Liver (tissue), 9 donors: Measurements from ENCODE around the gene PIM1. TPM values are rescaled to one million over a fixed set of nuclear protein-coding genes. Genes with fewer than 3 reads are reported as not detected.
A peak's percentile ranks its signal among the peaks of the same experiment; 100 is the strongest.

Experiments used
- DNase-seq: peaks from one replicate; pipeline ENCODE4 v3.0.0-alpha.2; 2017; ENCODE audit warnings: low spot score
- H3K27ac ChIP-seq, 2 donors: one replicate each; pipeline ENCODE4 v1.7.0; 2013; ENCODE audit warnings: inconsistent platforms in 2 of 2, low read length in 2 of 2, control low read depth in 1 of 2, low read depth in 1 of 2, mild to moderate bottlenecking in 1 of 2
- H3K27me3 ChIP-seq, 4 donors: one replicate each; pipeline versions ENCODE4 v1.6.1 to v1.7.0; 2013; ENCODE audit warnings: low read length in 3 of 4, inconsistent platforms in 1 of 4, mild to moderate bottlenecking in 1 of 4, moderate library complexity in 1 of 4; ENCODE audit not compliant: control insufficient read depth in 4 of 4, insufficient read depth in 4 of 4
- H3K36me3 ChIP-seq, 4 donors: one replicate each; pipeline versions ENCODE4 v1.6.1 to v1.7.0; 2013; ENCODE audit warnings: low read length in 3 of 4, mild to moderate bottlenecking in 3 of 4, low read depth in 1 of 4, moderate library complexity in 1 of 4; ENCODE audit not compliant: control insufficient read depth in 4 of 4, insufficient read depth in 3 of 4
- H3K4me1 ChIP-seq, 4 donors: one replicate each; pipeline versions ENCODE4 v1.6.1 to v1.7.0; 2013; ENCODE audit warnings: low read length in 3 of 4, mild to moderate bottlenecking in 3 of 4, moderate library complexity in 1 of 4; ENCODE audit not compliant: control insufficient read depth in 4 of 4, insufficient read depth in 4 of 4
- H3K4me3 ChIP-seq, 3 donors: one replicate each; pipeline versions ENCODE4 v1.6.1 to v1.7.0; 2013; ENCODE audit warnings: low read length in 3 of 3, control low read depth in 1 of 3, low read depth in 1 of 3, mild to moderate bottlenecking in 1 of 3
- H3K9ac ChIP-seq, 2 donors: one replicate each; pipeline ENCODE4 v1.7.0; 2013; ENCODE audit warnings: low read length in 2 of 2, mild to moderate bottlenecking in 2 of 2, moderate library complexity in 2 of 2, control low read depth in 1 of 2, low read depth in 1 of 2
- H3K9me3 ChIP-seq, 4 donors: one replicate each; pipeline versions ENCODE4 v1.6.1 to v1.7.0; 2013; ENCODE audit warnings: low read length in 3 of 4; ENCODE audit not compliant: control insufficient read depth in 4 of 4
- ATF3 ChIP-seq: IDR thresholded peaks from 2 replicates; pipeline ENCODE4 v1.6.1; 2016; ENCODE audit warnings: antibody characterized with exemption
- CTCF ChIP-seq: fragments of 150-350 bp; IDR thresholded peaks from 2 replicates; pipeline ENCODE4 v1.5.1; 2017; ENCODE audit warnings: improper control_type of control experiment, low read depth, low read length; ENCODE audit not compliant: missing input control
- FOXA1 ChIP-seq: IDR thresholded peaks from 2 replicates; pipeline ENCODE4 v1.6.1; 2016; ENCODE audit warnings: antibody characterized with exemption
- GABPA ChIP-seq, 2 donors: IDR thresholded peaks in 1 of 2; conservative IDR thresholded peaks in 1 of 2; 2 replicates each; pipeline ENCODE4 v1.6.1; 2016; ENCODE audit warnings: antibody characterized with exemption in 2 of 2, mild to moderate bottlenecking in 1 of 2, moderate library complexity in 1 of 2
- HNF4G ChIP-seq: IDR thresholded peaks from 2 replicates; pipeline ENCODE4 v1.6.1; 2016; ENCODE audit warnings: antibody characterized with exemption
- JUND ChIP-seq, 2 donors: IDR thresholded peaks; 2 replicates each; pipeline ENCODE4 v1.6.1; 2016; ENCODE audit warnings: antibody characterized with exemption in 2 of 2
- MAX ChIP-seq: IDR thresholded peaks from 2 replicates; pipeline ENCODE4 v1.6.1; 2016; ENCODE audit warnings: antibody characterized with exemption
- NR2F2 ChIP-seq: IDR thresholded peaks from 2 replicates; pipeline ENCODE4 v1.6.1; 2016; ENCODE audit warnings: antibody characterized with exemption
- RAD21 ChIP-seq, 2 donors: IDR thresholded peaks; 2 replicates each; pipeline ENCODE4 v1.6.1; 2016; ENCODE audit warnings: antibody characterized with exemption in 2 of 2, mild to moderate bottlenecking in 2 of 2
- REST ChIP-seq: IDR thresholded peaks from 2 replicates; pipeline ENCODE4 v1.6.1; 2016; ENCODE audit warnings: antibody characterized with exemption, mild to moderate bottlenecking
- RXRA ChIP-seq, 2 donors: IDR thresholded peaks; 2 replicates each; pipeline ENCODE4 v1.6.1; 2017 to 2018; ENCODE audit warnings: antibody characterized with exemption in 2 of 2, mild to moderate bottlenecking in 1 of 2
- SP1 ChIP-seq: IDR thresholded peaks from 2 replicates; pipeline ENCODE4 v1.6.1; 2018; ENCODE audit warnings: antibody characterized with exemption, mild to moderate bottlenecking
- TAF1 ChIP-seq: conservative IDR thresholded peaks from 2 replicates; pipeline ENCODE4 v1.6.1; 2016; ENCODE audit warnings: antibody characterized with exemption, mild to moderate bottlenecking
- YY1 ChIP-seq: IDR thresholded peaks from 2 replicates; pipeline ENCODE4 v1.6.1; 2016; ENCODE audit warnings: antibody characterized with exemption, mild to moderate bottlenecking
- ZBTB33 ChIP-seq: IDR thresholded peaks from 2 replicates; pipeline ENCODE4 v1.6.1; 2016; ENCODE audit warnings: antibody characterized with exemption
- WGBS: extraction: QIAGEN DNeasy Blood & Tissue Kit; methylation state at CpG from one replicate; pipeline ENCODE4 v1.1.7; 2013; 5-methylcytosine and 5-hydroxymethylcytosine counted together
- polyA plus RNA-seq, 2 donors: library from polyadenylated mRNA; stranded (reverse) in 1 of 2; unstranded in 1 of 2; fragments of 200-250 nt in 1 of 2; fragments of >200 nt in 1 of 2; fragmentation: Nextera tagmentation in 1 of 2; extraction: Ambion mirVana in 1 of 2; gene quantifications; one replicate each; pipeline versions ENCODE4 v1.2.1 to v1.2.3, GENCODE V29; 2013 to 2015
- total RNA-seq, 2 donors: library from RNA; depleted of rRNA; stranded (reverse); fragments of >200 nt; gene quantifications; one replicate each; pipeline ENCODE4 v1.2.3, GENCODE V29; 2014
- donor health status: healthy.
- donor health status: healthy.
- donor health status: healthy.
- donor health status: healthy.
- donor health status: healthy.

The PIM1 gene
- total and polyA plus RNA-seq, 4 donors = 5.5 to 141 (median 10.6) TPM

- H3K4me3 ChIP-seq = no peak overlapping the region
- peak overlapping the region; percentile 92 to 96 for H3K27ac ChIP-seq
- DNase-seq = no peak
- H3K27me3 ChIP-seq = no peaks in the 10 kb centered on the region
- TF ChIP-seq NR2F2 (no peak), FOXA1 (no peak), SP1 (no peak), RXRA (IDR thresholded peaks at IDR 0.05) (no peak), REST (no peak), JUND (IDR thresholded peaks at IDR 0.05) (no peak), YY1 (no peak), MAX (no peak), ATF3 (no peak), CTCF (no peak), GABPA (IDR thresholded peaks at IDR 0.05 in 1 of 2, conservative IDR thresholded peaks at IDR 0.05 in 1 of 2) (no peak), ZBTB33 (no peak), RAD21 (IDR thresholded peaks at IDR 0.05) (no peak), HNF4G (no peak), TAF1 (no peak)
- WGBS = 89% methylated on average over 5 of the region's 5 CpGs
- no peaks in the 10 kb centered on the region for H3K9me3 ChIP-seq
- peaks cover 5 to 9% (median 7%) of the 10 kb centered on the region in 4 donors for H3K36me3 ChIP-seq
- H3K4me1 ChIP-seq = peaks cover 0 to 12% (median 6%) of the 10 kb centered on the region in 4 donors
- peak overlapping the region in 1 of 2 donors; percentile 80 for H3K9ac ChIP-seq
Observed at GRCh38 chr6:37168163-37168758, 1.7 kb upstream of the PIM1 start.
